ENCODE results near the gene ZNF280A.
A peak's percentile ranks its signal among the peaks of the same experiment; 100 is the strongest.
"Not testable (repeated sequence)": the region's sequence is repeated elsewhere in the genome, so short reads cannot be mapped to it uniquely, and the experiment has no call there.

The ZNF280A gene

DNA sequence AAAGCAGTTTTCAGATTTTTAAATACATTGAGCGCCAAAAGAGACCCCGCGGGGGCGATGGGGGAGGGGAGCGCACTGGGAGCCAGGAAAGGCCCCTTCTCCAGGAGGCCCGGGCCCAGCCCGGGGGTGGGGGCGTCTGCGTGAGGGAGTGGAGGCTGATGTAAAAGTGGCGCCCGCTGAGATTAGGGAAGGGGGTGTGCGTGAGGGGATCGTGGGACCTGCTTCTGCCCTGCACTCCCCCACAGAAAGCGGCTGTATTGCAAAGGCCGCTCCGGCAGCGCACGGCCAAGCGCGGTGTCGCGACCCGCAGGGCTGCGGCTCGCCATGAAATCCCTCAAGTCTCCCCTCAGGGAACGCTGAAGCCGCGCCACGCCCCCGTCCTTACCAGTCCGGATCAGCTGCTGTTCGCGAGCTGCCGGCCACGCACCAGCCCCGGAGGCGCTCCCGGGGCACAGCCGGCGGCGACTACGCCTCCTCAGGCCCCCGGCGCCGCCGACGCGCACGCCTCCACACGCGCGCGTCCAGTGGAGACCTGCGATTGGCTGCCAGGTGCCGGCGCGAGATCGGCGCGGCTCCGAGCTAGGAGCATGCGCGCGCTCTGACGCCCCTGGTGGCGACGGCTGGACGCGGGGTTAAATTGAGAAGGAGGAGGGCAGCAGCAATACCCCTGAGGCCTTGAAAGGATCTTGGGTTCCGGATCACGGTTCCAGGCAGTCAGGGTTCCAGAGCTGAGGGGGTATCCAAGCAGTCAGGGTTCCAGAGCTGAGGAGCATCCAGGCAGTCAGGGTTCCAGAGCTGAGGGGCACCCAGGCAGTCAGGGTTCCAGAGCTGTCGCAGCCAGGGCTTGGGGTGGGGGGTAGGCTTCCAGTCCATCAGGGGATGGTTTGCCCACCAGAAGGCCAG is 11.5 kb downstream of the ZNF280A start, which contains the start of gene ZNF280B:
Gene ZNF280B (minus strand): TSS at position 469 of the 903 bp plus-strand sequence. CDS start 19,344 bp downstream, outside the sequence.
- no peak for TF ChIP-seq GATA1 (IDR thresholded peaks at IDR 0.05; ENCODE audit: low read depth, low read length)
- TF ChIP-seq POLR2A (IDR thresholded peaks at IDR 0.05; ENCODE audit: low read length): no peak
- peak; percentile 88 for DNase-seq

GRCh38 chr22:22507743-22508273 is 12.3 kb downstream of the ZNF280A start:
- DNase-seq: peak in 1 of 2 experiments; percentile 11
- no peak for TF ChIP-seq POLR2A (IDR thresholded peaks at IDR 0.05; ENCODE audit: low read length)

- DNase-seq: no peak
- TF ChIP-seq GATA1 (IDR thresholded peaks at IDR 0.05; ENCODE audit: low read depth, low read length) (no peak), POLR2A (IDR thresholded peaks at IDR 0.05; ENCODE audit: low read length) (no peak)
Measured at GRCh38 chr22:22506736-22507135, 13.3 kb downstream of the ZNF280A start.

DNA sequence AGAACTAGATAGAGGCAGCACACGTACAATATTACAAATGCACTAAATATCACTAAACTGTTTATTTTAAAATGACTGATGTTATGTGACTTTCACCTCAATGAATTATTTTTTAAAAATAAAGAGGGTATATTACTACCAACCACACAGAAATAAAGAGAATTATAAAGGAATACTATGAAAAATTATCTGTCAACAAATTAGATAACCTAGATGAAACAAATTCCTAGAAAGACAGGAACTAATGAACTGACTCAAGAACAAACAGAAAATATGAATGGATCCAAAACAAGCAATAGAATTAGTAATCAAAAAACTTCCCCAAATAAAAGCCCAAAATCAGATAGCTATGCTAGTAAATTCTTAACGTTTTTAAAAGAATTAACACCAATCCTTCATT is 21.8 kb downstream of the ZNF280A start:
- DNase-seq: no peak
- TF ChIP-seq GATA1 (IDR thresholded peaks at IDR 0.05; ENCODE audit: low read depth, low read length) (no peak), POLR2A (IDR thresholded peaks at IDR 0.05; ENCODE audit: low read length) (no peak)

DNA sequence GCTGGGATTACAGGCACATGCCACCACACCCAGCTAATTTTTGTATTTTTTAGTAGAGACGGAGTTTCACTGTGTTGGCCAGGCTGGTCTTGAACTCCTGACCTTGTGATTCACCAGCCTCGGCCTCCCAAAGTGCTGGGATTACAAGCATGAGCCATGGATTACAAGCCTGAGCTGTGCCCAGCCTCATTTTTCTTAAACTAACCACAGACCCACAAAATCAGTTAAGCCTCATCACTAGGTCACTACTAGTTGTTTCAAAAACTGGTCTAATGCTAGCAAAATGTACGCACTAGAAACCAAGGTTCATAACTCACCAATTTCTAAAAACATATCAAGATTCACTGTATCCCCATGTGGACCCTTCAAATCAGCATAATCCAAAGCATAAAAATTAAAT is 28.5 kb downstream of the ZNF280A start:
- not testable (repeated sequence) for DNase-seq

DNA sequence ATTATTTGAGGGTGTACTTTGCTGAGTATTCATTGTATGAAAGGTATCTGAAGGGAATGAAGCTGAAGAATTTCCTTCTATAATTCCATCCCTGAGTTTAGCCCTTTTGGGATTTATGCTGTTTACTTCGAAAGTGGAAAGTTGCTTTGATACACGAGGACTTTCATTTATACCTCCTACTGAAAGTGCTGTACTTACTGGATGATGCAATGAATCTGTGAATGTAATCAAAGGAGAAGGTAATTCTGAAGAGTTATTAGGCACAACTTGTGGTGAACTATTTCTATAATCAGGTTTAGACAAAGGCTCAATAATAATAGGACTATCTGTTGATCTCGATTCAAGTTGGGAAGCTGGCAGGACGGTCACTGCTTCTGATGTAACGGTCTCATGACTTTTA is 31.3 kb downstream of the ZNF280A start:
- DNase-seq: no peak
- TF ChIP-seq GATA1 (IDR thresholded peaks at IDR 0.05; ENCODE audit: low read depth, low read length) (no peak), POLR2A (IDR thresholded peaks at IDR 0.05; ENCODE audit: low read length) (no peak)

DNA sequence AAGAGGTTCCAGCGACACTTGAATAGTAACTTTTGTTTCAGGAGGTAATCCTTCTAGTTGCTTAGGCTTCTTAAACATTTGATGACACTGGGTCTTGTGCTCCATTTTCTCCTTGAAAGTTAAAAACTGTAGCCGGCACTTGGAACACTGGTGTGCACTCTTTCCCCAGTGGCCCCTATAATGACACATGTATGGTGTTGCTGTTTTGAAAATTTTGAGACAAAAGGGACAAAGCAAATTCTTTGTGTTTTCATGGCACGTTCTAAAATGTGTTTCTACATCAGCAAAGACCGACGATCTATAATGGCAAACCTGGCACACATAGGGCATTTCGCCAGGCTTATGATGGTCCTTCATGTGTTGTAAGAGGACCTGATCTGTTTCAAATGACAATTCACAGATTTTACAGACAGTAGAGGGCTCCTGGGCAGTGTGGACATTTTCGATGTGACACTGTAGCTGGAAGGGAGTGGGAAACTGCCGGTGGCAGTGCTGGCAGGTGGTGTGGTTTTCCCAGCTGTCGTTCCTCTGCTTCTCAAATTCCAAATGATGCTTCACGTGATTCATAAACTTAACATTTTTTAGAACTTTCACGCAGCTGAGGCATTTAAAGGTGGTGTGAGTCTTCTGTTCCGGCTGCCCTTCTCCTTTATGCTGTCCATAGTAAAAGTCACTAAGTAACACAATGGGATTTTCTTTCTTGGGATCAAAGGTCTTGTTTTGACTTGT is 32.0 kb downstream of the ZNF280A start:
- TF ChIP-seq POLR2A (IDR thresholded peaks at IDR 0.05; ENCODE audit: low read length): no peak
- TF ChIP-seq GATA1 (IDR thresholded peaks at IDR 0.05; ENCODE audit: low read depth, low read length): no peak
- DNase-seq: no peak

- DNase-seq: no peak
- TF ChIP-seq GATA1 (IDR thresholded peaks at IDR 0.05; ENCODE audit: low read depth, low read length): no peak
- TF ChIP-seq POLR2A (IDR thresholded peaks at IDR 0.05; ENCODE audit: low read length): no peak
Measured at GRCh38 chr22:22487059-22487458, 33.0 kb downstream of the ZNF280A start.

GRCh38 chr22:22486132-22486899 is 33.8 kb downstream of the ZNF280A start:
- TF ChIP-seq GATA1 (IDR thresholded peaks at IDR 0.05; ENCODE audit: low read depth, low read length) (no peak), POLR2A (IDR thresholded peaks at IDR 0.05; ENCODE audit: low read length) (no peak)
- DNase-seq: no peak

GRCh38 chr22:22485524-22485923 is 34.5 kb downstream of the ZNF280A start:
- no peak for DNase-seq
- TF ChIP-seq GATA1 (IDR thresholded peaks at IDR 0.05; ENCODE audit: low read depth, low read length) (no peak), POLR2A (IDR thresholded peaks at IDR 0.05; ENCODE audit: low read length) (no peak)

DNA sequence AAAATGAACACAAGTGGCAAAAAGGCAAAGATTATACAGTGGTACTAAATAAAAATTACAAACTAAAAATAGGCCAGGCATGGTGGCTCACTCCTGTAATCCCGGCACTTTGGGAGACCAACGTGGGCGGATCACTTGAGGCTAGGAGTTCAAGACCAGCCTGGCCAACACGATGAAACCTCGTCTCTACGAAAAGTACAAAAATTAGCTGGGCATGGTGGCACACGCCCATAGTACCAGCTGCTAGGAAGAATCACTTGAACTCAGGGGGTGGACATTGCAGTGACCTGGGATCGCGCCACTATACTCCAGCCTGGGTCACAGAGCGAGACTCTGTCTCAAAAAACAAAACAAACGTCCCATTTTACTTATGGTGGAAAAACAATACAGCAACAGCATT is 36.0 kb downstream of the ZNF280A start:
- TF ChIP-seq POLR2A (IDR thresholded peaks at IDR 0.05; ENCODE audit: low read length) (no peak), GATA1 (IDR thresholded peaks at IDR 0.05; ENCODE audit: low read depth, low read length) (no peak)
- no peak for DNase-seq

GRCh38 chr22:22480940-22481339 is 39.1 kb downstream of the ZNF280A start:
- TF ChIP-seq GATA1 (IDR thresholded peaks at IDR 0.05; ENCODE audit: low read depth, low read length) (no peak), POLR2A (IDR thresholded peaks at IDR 0.05; ENCODE audit: low read length) (no peak)
- DNase-seq: no peak

GRCh38 chr22:22479999-22480532 is 40.0 kb downstream of the ZNF280A start:
- no peak for TF ChIP-seq POLR2A (IDR thresholded peaks at IDR 0.05; ENCODE audit: low read length)
- TF ChIP-seq GATA1 (IDR thresholded peaks at IDR 0.05; ENCODE audit: low read depth, low read length): no peak
- no peak for DNase-seq

Data from erythroblast (primary cell).